NCI-H2227 treated with DMSO at 0.1 percent for 48 hours (cell line): ENCODE data around the gene ABL1.
"Not testable (repeated sequence)": the region's sequence is repeated elsewhere in the genome, so short reads cannot be mapped to it uniquely, and the experiment has no call there.

Source experiments
- DNase-seq: peaks from one replicate; lab custom pipeline; 2025; lab: John Stamatoyannopoulos, UW

Gene ABL1

DNA sequence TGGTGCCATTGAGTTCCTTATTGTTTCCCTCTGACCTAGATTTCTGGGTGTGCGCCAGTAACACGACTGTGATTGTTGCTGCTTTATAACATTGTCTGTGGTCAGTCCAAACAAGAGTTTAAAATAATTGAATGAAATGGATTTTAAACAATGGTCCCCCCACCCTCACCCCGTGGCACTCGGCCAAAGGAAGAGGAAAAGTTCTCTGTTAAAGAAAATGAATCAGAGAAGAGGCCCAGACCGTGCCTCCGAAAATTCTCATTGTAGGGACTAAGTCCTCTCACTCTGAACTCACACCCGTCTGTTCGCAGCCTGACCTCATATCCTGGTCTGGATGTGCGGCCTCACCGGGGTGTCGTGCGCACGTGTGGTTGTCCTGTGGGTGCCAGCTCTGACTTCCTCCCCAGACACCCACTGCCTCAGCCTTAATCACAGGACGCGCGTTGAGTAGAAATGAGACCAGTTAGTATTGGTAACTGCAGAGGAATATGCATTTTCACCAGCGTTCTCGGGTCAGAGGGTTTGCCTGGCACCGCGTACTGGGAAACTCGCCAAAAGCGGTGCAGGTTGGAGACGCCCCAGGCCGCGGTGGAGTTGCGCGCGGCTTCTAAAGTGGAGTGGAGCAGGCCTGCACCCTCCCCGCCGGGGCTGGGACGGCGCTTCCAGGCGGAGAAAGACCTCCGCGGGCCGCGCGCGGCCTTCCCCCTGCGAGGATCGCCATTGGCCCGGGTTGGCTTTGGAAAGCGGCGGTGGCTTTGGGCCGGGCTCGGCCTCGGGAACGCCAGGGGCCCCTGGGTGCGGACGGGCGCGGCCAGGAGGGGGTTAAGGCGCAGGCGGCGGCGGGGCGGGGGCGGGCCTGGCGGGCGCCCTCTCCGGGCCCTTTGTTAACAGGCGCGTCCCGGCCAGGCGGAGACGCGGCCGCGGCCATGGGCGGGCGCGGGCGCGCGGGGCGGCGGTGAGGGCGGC, at the start of gene ABL1:
TSS of gene ABL1 (plus strand) at position 884 of the 966 bp plus-strand sequence. CDS start 193 bp downstream, outside the sequence.
- peak; percentile 38 for DNase-seq

DNA sequence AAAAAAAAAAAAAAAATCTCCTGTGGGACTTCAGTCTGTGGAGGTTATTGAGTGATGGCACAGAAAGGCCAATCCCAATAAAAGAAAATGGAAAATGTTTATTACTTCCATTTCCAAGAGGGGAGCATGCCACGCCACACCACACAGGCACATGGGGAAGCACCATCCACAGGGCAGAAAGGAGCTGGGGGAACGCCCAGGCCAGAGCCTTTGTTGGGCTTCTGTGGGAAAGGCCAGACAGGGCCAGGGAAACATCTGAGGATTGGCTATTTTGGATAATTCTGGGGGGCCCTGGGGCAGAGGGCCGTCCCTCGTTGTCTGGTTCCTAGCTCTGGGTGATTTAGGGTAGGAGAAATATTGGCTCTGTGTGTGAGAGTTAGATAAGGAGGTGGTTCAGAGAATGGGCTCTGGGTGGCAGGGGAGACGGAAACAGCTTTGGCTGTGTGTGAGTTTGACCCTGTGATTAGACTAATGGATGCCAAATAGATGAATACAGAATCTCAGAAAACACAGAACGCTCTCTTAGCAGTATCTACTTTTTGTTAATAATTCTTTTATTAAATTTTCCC, 49.0 kb upstream of the ABL1 start:
- DNase-seq, result no peak

DNA sequence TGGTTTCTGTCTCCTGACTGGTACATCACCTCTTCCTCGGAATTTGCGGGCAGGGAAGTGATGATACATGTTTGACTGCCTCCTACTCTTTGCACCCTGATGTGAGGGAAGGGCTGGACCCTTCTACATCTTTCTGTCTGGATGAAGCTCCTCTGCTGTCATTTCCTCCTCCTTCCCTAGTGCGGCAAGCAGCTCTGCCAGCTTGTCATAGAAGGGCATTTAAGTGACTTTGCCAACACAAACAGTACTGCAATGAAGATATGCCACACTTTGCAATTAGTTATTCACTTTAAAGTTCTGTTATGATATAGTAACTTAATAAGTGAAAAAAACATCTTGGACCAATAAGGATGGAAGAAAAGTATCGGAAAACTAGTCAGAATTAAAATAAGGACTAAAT, 48.5 kb upstream of the ABL1 start:
- no peak for DNase-seq

DNA sequence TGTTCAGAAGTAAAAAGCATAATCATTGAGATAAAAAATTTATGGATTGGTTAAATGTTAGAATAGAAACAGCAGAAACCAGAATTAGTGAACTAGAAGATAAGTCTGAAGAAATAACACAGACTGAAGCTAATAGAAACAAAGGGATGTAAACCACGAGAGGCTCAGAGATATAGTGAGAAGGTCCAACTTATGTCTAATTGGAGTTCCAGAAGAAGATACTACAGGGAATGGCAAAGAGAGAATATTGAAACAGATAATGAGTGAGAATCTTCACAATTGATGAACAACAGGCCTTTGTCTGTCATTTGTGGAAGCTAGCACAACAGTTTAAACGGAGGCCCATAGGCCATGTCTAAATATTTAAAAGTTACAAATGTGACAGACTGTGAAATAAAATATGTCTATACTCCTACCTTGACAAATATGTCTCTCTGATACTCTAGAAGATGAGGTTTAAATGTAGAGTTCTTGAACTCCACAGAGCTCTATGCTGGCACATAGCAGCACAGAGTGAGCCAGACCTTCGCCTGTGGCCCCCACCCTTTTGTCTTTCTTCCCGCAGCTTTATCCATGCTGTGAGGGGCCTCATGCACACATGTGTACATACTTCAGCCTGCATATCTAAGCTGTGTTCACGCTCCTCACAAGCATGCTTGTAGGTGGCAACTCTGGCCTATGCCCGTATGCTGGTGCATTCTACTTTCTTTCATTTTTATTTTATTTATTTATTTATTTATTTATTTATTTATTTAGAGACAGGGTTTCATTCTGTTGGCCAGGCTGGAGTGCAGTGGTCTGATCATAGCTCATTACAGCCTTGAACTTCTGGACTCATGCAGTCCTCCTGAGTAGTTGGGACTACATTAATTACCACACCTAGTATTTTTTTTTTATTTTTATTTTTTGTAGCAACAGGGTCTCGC, 45.0 kb upstream of the ABL1 start:
- DNase-seq, result no peak

DNA sequence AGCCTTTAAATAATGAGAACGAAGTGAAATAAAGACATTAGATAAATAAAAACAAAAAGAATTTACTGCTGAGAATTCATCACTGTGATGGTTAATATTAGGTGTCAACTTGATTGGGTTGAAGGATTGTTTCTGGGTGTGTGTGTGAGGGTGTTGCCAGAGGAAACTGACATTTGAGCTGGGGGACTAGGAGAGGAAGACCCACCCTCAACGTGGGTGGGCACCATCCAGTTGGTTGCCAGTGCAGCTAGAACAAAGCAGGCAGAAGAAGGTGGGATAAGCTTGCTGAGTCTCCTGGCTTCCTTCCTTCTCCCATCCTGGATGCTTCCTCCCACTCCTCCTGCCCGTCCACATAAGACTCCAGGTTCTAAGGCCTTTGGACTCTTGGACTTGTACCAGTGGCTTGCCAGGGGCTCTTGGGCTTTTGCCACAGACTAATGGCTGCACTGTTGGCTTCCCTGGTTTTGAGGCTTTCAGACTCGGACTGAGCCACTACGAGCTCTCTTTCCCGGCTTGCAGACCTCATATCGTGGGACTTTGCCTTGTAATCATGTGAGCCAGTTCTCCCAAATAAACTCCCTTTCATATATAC, 43.7 kb upstream of the ABL1 start:
- no peak for DNase-seq

DNA sequence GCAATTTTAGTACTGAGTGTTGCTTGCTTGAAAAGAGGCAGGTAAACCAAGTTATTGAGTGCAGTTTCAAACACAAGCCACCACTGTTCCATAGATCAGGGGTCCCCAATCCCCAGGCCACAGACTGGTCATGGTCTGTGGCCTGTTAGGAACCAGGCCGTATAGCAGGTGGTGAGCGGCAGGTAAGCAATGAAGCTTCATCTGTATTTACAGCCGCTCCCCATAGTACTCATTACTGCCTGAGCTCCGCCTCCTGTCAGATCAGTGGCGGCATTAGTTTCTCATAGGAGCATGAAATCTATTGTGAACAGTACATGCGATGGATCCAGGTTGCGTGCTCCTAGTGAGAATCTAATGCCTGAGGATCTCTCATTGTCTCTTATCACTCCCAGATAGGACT, 41.5 kb upstream of the ABL1 start:
- DNase-seq, result no peak

DNA sequence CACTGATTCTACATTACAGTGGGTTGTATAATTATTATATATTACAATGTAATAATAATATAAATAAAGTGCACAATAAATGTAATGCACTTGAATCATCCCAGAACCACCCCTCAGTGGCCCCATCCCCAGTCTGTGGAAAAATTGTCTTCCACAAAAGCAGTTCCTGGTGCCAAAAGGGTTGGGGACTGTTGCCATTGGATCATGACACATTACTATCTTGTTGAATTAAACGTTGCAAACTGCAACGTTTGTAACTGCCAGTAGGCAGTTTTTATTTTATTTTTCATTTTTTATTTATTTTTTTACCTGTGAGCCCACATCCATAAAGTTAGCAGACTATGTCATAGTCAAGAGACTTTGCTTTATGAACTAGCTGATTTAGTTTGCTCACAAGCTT, 41.0 kb upstream of the ABL1 start:
- DNase-seq, result not testable (repeated sequence)

DNA sequence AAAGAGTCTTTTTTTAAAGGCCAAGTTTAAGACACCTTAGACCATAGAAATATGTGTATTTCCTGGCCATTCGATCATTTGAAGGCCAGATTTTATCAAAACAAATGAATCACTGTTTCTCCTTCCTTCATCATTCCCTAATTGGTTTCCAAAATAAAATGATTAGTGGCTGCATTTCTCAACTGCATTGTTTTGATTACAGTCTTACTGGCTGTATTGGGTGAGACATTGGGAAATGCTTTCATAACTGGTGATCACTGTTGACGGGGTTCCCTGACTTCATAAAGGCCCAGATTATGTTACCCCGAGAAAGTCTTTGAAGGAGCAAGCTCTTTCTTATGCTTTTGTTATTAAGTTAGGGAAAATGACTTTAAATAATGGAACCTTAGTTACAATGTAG, 40.6 kb upstream of the ABL1 start:
- DNase-seq, result not testable (repeated sequence)

DNA sequence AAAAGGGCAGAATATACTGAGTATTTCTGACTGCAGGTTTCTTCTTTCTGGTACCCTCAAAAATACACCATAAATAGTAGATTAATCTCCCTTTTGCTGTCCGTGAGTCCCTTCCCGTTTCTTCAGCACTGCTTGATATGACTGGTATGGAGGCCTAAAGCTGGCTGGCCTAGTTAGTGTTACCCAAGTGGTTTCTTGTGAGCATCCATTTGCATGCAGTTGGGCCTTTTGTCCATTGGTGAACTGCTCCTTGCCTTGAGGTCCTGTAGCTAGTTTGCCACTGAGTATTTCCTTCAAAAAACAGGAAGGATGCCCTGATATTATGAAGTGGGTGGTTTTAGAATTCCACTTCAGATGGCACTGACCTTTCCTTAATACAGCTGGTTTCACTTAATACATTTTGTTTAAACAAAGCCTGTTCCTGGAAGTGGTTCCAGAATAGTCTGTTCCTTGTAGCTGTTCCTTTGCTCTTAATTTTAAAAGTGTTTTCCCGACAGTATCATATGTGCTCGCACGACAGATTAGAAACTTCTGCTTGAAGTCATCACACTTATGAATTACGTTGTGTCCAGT, 40.0 kb upstream of the ABL1 start:
- no peak for DNase-seq

DNA sequence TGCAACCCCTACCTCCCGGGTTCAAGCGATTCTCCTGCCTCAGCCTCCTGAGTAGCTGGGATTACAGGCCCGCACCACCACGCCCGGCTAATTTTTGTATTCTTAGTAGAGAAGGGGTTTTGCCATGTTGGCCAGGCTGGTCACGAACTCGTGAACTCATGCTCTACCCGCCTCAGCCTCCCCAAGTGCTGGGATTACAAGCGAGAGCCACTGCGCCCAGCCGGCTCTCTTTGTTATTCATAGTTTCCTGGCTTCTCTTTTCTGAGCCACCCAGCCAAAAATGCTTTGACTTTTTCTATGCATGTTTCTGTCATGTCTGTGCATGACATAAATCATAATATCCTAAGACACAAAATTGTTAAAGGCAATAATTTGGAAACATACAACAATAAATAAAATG, 31.9 kb upstream of the ABL1 start:
- not testable (repeated sequence) for DNase-seq

DNA sequence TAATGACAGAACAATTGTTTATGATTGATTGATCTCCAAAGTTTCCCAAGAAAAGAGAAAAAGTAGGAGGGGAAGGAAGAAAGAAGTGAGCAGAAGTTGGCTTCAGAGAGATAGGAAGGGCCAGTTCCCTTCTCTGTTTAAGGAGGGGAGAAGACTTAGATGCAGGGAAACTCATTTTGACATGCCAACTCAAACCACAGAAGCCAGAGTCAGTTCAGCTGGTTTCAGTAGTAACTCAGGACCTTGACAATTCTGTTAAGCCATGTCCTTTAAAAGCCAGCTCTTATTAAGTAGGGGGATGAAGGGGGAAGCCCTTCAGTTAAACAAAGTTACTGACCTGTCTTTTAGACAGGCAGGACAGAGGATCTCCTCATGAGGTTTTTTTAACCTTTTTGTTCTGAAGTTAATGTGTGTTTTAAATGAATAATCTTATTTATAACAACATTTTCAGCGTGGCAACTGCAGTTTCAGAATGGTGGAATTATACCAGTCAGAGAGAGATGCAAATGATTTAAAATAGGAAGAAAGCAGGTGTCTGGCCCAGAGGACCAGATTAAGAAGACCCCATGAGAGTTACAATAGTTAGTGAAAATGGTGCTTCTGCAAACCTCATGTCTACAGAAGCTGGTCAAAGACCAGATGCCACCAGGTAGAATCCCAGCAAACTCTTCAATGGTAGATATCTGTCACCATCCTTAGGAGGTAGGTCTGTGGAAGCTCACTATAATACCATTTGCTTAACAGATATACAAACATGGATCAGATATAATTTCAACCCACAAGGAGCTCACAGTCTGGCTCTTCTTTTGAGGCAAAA, 29.3 kb upstream of the ABL1 start:
- DNase-seq, result no peak

DNA sequence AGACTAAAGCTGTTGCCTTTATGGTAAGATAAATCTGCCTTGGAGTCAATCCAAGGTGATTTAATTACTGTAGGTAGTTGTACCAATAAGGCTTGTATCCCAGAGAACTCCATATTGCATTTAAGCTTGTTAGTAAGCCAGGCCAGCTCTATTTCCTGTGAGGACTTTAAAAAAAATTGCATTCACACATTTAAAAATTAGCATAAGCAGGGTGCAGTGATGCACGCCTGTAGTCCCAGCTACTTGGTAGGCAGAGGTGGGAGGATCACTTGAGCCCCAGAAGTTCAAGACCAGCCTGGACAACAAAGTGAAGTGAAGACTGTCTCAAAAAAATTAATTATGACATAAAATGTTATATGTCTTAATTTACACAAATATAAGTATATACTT, 28.7 kb upstream of the ABL1 start:
- no peak for DNase-seq

DNA sequence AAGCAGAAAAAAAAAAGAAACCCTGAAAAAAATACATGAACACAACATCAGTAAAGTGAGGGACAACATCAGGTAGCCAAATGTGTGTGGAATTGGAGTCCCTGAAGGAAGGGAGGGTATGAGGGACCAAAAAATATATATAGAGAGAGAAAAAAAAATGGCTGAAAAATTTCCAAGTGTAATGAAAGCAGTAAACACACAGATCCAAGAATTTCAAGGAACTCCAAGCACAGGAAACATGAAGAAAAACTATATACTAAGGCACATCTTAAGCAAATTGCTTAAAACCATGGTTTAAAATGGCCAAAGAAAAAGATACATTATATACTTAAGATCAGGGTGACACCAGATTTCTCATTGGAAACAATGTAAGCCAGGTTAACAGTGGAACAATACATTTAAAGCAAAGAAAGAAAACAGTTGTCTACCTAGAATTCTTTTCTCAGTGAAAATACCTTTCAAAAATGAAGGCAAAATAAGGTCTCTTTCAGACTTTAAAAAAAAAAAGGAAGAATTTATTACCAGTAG, 24.4 kb upstream of the ABL1 start:
- no peak for DNase-seq

DNA sequence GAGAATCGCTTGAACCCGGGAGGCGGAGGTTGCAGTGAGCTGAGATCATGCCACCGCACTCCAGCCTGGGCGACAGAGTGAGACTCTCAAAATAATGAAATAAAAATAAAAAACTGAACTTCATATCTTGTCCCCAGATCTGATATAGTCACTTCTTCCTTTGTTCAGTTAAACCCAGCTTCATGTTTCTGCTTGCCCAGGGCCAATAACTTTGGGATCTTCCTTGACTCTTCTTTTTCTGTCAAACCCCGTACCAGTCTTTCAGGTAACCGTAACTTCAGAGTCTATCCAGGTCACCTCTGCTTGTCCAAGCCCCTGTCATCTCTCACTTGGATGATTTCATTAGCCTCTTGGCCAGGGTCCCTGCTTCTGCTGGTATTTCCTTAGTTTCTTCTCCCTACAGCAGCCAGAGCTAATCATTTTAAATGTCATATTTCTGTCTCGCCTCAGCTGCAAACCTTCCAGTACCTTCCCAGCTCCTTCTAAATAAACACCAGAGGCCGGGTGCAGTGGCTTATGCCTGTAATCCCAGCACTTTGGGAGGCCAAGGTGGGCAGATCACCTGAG, 19.7 kb upstream of the ABL1 start:
- no peak for DNase-seq

DNA sequence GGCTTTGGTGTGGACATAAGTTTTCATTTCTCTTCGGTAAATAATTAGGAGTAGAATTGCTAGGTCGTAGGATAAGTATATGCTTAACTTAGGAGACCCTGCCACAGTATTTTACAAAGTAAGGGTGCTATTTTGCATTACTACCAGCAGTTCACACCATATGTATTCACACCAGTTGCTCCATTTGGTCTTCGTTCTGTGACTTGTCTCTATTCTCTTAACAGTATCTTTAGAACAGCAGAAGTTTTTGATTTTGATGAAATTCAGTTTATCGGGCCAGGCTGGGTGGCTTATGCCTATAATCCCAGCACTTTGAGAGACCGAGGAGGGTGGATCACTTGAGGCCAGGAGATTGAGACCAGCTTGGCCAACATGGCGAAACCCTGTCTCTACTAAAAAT, 17.1 kb upstream of the ABL1 start:
- DNase-seq, result no peak

DNA sequence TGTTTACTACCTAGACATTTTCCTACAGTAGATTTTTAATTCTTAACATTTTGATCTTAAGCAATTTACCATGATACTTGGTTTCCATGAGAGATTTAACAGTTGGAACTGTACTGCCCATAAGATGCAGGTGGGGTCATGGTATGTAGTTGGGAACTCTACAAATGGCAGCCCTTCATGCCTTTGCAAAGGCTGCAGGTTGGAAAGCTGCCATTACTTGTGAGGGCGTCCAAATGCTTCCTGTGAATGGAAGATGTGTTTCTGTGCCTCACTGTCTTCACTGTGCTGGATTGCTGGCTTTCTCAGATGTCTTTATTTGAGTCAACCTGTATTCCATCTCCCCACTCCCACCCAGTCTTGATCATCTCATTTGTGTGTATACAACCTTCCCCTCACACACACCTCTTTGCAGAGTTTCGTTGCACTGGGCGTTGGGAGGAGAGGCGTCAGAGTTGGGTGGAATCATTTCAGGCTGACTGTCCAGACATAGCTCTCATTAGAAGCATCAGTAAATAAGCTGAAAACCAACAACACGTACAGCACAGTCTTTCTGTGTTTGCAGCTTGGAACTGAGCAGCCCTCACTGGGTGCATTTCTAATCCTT, 14.8 kb upstream of the ABL1 start:
- no peak for DNase-seq

DNA sequence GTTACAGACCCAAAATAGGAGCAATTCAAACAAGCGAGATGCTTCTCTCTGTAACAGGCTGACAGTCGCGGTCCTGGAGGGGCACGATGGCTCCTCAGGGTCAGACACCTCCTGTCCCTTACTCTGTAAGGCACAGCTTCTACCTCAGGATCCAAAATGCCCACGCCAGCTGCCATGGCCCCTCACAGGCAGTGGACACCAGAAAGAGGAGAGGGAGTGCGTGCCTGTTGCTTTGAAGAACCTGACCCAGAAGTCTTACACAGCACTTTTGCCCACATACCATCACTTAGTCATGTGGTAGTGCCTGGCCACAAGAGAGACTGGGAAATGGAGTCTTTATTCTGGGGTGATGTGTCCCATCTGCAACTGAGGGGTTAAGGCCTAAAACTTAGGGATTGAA, 11.6 kb upstream of the ABL1 start:
- no peak for DNase-seq

DNA sequence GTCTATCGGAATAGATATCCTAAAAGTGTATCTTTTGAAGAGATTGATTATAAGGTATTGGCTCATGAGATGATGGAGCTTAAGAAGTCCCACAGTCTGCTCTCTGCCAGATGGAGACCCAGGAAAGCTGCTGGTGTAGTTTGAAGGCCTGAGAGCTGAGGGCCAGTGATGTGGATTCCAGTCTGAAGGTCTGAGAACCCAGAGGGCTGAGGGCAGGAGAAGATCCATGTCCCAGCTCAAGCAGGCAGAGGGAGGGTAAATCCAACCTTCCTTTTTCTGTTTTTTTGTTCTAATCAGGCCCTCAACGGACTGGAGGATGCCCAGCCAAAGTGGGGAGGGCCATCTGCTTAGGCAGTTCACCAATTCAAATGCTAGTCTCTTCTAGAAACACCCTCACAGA, 11.0 kb upstream of the ABL1 start:
- no peak for DNase-seq

DNA sequence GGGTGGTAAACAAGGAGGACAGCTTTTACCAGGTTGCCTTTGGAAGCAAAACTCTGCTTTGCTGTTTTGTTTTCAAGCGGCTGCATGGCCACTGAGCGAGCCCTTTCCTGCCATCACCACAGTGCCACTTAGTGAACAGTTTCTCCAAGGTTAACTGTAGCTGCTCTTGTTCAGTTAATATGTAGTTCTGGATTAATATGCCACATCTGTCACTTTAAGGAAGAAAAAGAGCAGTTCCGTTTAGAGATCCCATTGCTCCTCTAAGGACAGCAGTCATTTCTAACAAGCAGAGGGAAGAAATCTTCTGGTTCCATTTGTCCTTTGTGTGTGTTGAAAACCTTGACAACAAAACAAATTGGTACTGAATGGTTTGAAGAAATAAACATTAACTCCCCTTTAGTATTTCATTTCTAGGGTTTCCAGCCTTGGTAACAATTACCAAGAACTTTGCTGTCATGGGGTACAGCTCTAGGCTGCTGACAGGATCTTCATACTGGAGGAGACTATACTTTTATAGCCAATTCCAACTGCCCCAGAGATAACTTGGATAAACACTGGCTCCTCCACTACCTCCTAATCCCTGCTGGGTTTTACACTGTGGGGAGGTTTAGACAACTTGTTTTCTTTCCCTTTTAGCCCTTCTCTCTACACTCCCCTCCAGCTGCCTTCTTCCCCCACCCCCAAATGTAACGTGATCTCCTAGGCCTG, 10.3 kb upstream of the ABL1 start:
- DNase-seq, result peak; percentile 42
